Measurements from ENCODE around the gene FIBP. TPM values are rescaled to one million over a fixed set of nuclear protein-coding genes. Genes with fewer than 3 reads are reported as not detected.
A peak's percentile ranks its signal among the peaks of the same experiment; 100 is the strongest.

The FIBP gene
- total RNA-seq, 2 donors from 2014 or later: 41.9 to 53.5 TPM

DNA sequence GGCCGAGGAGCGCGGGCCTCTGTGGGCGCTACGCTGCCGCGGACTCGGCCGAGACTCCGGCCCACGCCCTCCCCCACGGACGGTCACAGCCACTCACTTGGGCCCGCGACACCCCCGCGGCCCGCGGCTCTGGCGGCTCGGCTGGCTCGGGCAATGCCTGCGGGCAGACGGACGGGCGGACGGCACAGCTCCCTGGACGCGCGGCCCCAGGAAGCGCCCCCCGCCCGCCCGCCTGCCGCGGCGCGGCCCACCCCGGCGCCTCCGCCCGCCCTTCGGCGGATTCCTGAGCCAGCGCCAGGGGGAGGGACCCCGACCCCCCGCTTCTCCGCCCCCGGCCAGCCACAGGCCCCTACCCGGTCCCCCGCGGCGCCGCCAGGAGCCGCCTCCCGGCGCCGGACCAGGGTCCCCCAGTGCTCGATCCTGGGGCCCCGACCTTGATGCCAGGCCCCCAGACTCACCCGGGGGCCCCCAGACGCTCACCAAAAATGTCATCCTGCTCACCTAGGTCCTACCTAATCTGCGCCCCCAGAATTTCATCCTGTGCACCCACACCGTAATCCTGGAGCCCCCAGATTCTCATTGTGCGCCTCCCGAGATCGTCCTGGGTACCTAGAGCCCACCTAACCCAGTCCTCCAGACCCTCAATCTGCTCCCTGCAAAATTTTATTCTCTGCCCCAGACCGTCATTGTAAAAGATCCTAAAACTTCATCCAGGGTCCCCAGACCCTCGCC is 15.5 kb downstream of the FIBP start, which contains the start of gene EFEMP2:
Gene EFEMP2, minus strand, starts transcription at position 215 of the 732 bp plus-strand sequence. CDS start 446 bp downstream, outside the sequence.
- H3K9ac ChIP-seq (ENCODE audit: low read depth in 2 of 2, low read length in 2 of 2): peak within 1 kb of the TSS; percentile 75 to 88
- intact Hi-C loops (cut with DNase I): no loop called here
- TF ChIP-seq CTCF (IDR thresholded peaks at IDR 0.05): no peak
- H3K4me3 ChIP-seq: peak within 1 kb of the TSS; percentile 33
- H3K4me1 ChIP-seq: no peaks in the 10 kb centered on the region
- no peaks in the 10 kb centered on the region for H3K36me3 ChIP-seq
- no peaks in the 10 kb centered on the region for H3K9me3 ChIP-seq
- no peaks in the 10 kb centered on the region for H3K27me3 ChIP-seq
- DNase-seq: no peak
- H3K27ac ChIP-seq: peak within 1 kb of the TSS; percentile 67

- Histone ChIP-seq H3K27me3 (no peaks in the 10 kb centered on the region), H3K4me3 (peak overlapping the region; percentile 33), H3K27ac (peak overlapping the region; percentile 67), H3K36me3 (no peaks in the 10 kb centered on the region), H3K9me3 (no peaks in the 10 kb centered on the region), H3K9ac (ENCODE audit: low read depth in 2 of 2, low read length in 2 of 2) (peak overlapping the region; percentile 65 to 75), H3K4me1 (no peaks in the 10 kb centered on the region)
- DNase-seq: no peak
- intact Hi-C loops (cut with DNase I): no loop called here
- no peak for TF ChIP-seq CTCF (IDR thresholded peaks at IDR 0.05)
Measured at GRCh38 chr11:65871811-65872548, 16.3 kb downstream of the FIBP start.

GRCh38 chr11:65870706-65871681 is 17.3 kb downstream of the FIBP start:
- Histone ChIP-seq H3K36me3 (no peaks in the 10 kb centered on the region), H3K27me3 (no peaks in the 10 kb centered on the region), H3K27ac (peak overlapping the region; percentile 67), H3K4me1 (no peaks in the 10 kb centered on the region), H3K9me3 (no peaks in the 10 kb centered on the region), H3K9ac (ENCODE audit: low read depth in 2 of 2, low read length in 2 of 2) (peak overlapping the region; percentile 18 to 65), H3K4me3 (no peak overlapping the region)
- DNase-seq: no peak
- intact Hi-C loops (cut with DNase I): no loop called here
- TF ChIP-seq CTCF (IDR thresholded peaks at IDR 0.05): no peak

- DNase-seq: no peak
- no peak for TF ChIP-seq CTCF (IDR thresholded peaks at IDR 0.05)
- Histone ChIP-seq H3K9me3 (no peaks in the 10 kb centered on the region), H3K4me3 (no peak overlapping the region), H3K9ac (ENCODE audit: low read depth in 2 of 2, low read length in 2 of 2) (peak overlapping the region in 1 of 2 donors; percentile 19), H3K27ac (no peak overlapping the region), H3K36me3 (no peaks in the 10 kb centered on the region), H3K4me1 (no peaks in the 10 kb centered on the region), H3K27me3 (no peaks in the 10 kb centered on the region)
- intact Hi-C loops (cut with DNase I): no loop called here
Measured at GRCh38 chr11:65870307-65870658, 18.0 kb downstream of the FIBP start.
